Measurements from ENCODE around the gene EBI3. TPM values are rescaled to one million over a fixed set of nuclear protein-coding genes. Genes with fewer than 3 reads are reported as not detected.
"Not testable (repeated sequence)": the region's sequence is repeated elsewhere in the genome, so short reads cannot be mapped to it uniquely, and the experiment has no call there.

EBI3 gene
- total RNA-seq, 1 experiment from 2014 or later, result 3.0 TPM

DNA sequence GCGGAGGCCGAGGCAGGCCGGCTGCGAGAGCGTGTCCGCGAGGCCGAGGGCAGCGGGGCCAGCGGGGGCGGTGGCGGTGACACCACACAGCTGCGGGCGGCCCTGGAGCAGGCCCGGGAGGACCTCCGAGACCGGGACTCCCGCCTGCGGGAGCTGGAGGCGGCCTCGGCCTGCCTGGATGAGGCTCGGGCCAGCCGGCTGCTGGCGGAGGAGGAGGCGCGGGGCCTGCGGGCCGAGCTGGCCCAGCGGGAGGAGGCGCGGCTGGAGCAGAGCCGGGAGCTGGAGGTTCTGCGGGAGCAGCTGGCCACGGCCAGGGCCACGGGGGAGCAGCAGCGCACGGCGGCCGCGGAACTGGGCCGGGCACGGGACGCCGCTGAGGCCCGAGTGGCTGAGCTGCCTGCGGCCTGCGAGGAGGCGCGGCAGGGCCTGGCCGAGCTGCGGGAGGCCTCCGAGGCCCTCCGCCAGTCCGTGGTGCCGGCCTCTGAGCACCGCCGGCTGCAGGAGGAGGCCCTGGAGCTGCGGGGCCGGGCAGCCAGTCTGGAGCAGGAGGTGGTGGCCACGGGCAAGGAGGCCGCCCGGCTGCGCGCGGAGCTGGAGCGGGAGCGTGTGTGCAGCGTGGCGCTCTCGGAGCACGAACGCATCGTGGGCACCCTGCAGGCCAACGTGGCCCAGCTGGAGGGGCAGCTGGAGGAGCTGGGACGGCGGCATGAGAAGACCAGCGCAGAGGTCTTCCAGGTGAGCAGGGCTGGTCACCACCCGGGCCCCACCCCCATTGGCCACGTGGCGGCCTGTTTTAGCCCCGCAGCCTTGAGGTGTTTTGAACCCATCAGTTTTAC is 11.7 kb upstream of the EBI3 start:
- H3K27ac ChIP-seq (ENCODE audit: low read length), result no peak overlapping the region
- TF ChIP-seq POLR2AphosphoS5 (IDR thresholded peaks at IDR 0.05; ENCODE audit: low read depth, low read length) (no peak), SIN3A (IDR thresholded peaks at IDR 0.05; ENCODE audit: borderline replicate concordance, insufficient read depth, low read depth, low read length) (no peak), TCF7L2 (IDR thresholded peaks at IDR 0.05; ENCODE audit: low read depth, low read length) (no peak)
- TF ChIP-seq, protein P1, sequence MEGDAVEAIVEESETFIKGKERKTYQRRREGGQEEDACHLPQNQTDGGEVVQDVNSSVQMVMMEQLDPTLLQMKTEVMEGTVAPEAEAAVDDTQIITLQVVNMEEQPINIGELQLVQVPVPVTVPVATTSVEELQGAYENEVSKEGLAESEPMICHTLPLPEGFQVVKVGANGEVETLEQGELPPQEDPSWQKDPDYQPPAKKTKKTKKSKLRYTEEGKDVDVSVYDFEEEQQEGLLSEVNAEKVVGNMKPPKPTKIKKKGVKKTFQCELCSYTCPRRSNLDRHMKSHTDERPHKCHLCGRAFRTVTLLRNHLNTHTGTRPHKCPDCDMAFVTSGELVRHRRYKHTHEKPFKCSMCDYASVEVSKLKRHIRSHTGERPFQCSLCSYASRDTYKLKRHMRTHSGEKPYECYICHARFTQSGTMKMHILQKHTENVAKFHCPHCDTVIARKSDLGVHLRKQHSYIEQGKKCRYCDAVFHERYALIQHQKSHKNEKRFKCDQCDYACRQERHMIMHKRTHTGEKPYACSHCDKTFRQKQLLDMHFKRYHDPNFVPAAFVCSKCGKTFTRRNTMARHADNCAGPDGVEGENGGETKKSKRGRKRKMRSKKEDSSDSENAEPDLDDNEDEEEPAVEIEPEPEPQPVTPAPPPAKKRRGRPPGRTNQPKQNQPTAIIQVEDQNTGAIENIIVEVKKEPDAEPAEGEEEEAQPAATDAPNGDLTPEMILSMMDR (IDR thresholded peaks at IDR 0.05), result no peak
- TF ChIP-seq, protein P2, sequence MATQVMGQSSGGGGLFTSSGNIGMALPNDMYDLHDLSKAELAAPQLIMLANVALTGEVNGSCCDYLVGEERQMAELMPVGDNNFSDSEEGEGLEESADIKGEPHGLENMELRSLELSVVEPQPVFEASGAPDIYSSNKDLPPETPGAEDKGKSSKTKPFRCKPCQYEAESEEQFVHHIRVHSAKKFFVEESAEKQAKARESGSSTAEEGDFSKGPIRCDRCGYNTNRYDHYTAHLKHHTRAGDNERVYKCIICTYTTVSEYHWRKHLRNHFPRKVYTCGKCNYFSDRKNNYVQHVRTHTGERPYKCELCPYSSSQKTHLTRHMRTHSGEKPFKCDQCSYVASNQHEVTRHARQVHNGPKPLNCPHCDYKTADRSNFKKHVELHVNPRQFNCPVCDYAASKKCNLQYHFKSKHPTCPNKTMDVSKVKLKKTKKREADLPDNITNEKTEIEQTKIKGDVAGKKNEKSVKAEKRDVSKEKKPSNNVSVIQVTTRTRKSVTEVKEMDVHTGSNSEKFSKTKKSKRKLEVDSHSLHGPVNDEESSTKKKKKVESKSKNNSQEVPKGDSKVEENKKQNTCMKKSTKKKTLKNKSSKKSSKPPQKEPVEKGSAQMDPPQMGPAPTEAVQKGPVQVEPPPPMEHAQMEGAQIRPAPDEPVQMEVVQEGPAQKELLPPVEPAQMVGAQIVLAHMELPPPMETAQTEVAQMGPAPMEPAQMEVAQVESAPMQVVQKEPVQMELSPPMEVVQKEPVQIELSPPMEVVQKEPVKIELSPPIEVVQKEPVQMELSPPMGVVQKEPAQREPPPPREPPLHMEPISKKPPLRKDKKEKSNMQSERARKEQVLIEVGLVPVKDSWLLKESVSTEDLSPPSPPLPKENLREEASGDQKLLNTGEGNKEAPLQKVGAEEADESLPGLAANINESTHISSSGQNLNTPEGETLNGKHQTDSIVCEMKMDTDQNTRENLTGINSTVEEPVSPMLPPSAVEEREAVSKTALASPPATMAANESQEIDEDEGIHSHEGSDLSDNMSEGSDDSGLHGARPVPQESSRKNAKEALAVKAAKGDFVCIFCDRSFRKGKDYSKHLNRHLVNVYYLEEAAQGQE (IDR thresholded peaks at IDR 0.05; ENCODE audit: insufficient read depth in 1 of 2, low read depth in 2 of 2, low read length in 1 of 2), result no peak
- no peaks in the 10 kb centered on the region for H3K4me1 ChIP-seq (ENCODE audit: control insufficient read depth, insufficient read depth, low read length)
- H3K4me3 ChIP-seq (ENCODE audit: low read depth in 2 of 2, low read length in 2 of 2), result no peak overlapping the region
- H3K9me3 ChIP-seq (ENCODE audit: control insufficient read depth, insufficient read depth, low read depth, low read length), result no peaks in the 10 kb centered on the region
- intact Hi-C loops (cut with micrococcal nuclease; ENCODE audit: unreplicated experiment), result no loop called here
- DNase-seq (ENCODE audit: low read depth, low spot score), result no peak
- H3K36me3 ChIP-seq (ENCODE audit: control insufficient read depth, insufficient read depth, low read length), result no peaks in the 10 kb centered on the region
- POLR2A ChIA-PET, result no interaction called here
- H3K27me3 ChIP-seq (ENCODE audit: control insufficient read depth, insufficient read depth, low read length), result no peaks in the 10 kb centered on the region
- BruUV-seq (replicated peaks), result no TSS peak
- in situ Hi-C loops (cut with HindIII; ENCODE audit: low pct_unique_long_range_greater_than_20kb, low sequenced_read_pairs), result no loop called here
- ATAC-seq, result no peak
- CTCF ChIA-PET, result no interaction called here

DNA sequence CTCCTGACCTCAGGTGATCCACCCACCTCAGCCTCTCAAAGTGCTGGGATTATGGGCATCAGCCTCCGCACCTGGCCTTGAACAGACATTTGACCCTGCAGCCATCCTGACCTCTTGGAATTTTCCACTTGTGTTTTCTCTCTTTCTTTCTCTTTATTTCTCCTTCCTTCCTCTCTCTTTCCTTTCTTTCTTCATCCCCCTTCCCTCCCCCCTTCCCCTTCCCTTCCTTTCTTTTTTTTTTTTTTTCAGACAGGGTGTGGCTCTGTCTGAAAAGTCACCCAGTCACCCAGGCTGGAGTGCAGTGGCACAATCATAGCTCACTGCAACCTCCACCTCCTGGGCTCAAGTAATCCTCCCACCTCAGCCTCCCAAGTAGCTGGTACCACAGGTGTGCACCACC is 10.8 kb upstream of the EBI3 start:
- H3K27ac ChIP-seq (ENCODE audit: low read length); H3K4me3 ChIP-seq (ENCODE audit: low read depth in 2 of 2, low read length in 2 of 2); H3K4me1 ChIP-seq (ENCODE audit: control insufficient read depth, insufficient read depth, low read length); ATAC-seq; POLR2A ChIA-PET; H3K27me3 ChIP-seq (ENCODE audit: control insufficient read depth, insufficient read depth, low read length); in situ Hi-C loops (cut with HindIII; ENCODE audit: low pct_unique_long_range_greater_than_20kb, low sequenced_read_pairs); DNase-seq (ENCODE audit: low read depth, low spot score); intact Hi-C loops (cut with micrococcal nuclease; ENCODE audit: unreplicated experiment); BruUV-seq (replicated peaks); H3K9me3 ChIP-seq (ENCODE audit: control insufficient read depth, insufficient read depth, low read depth, low read length); H3K36me3 ChIP-seq (ENCODE audit: control insufficient read depth, insufficient read depth, low read length): not testable (repeated sequence)
- CTCF ChIA-PET, result interaction anchor here (0.7 kb wide), 1 partner anchor 1159 kb away, joined by 3 read pairs; no protein-coding TSS in a partner anchor

DNA sequence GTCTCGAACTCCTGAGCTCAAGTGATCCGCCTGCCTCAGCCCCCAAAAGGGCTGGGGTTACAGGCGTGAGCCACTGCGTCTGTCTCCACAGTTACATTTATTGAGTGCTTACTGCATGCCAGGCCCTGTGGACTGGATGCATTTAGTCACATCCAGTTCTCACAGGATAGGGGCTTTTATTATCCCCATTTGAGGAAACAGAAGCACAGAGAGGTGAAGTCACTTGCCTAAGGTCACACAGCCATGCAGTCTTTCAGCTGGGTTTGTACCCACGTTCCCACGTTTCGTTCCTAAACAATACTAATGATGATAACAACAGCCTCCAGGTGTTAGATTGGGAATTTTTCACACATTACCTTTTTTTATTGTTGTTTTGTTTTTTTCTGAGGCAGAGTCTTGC is 9.1 kb upstream of the EBI3 start:
- ATAC-seq (no peak), DNase-seq (ENCODE audit: low read depth, low spot score) (no peak)
- TF ChIP-seq, protein P2 (IDR thresholded peaks at IDR 0.05; ENCODE audit: insufficient read depth in 1 of 2, low read depth in 2 of 2, low read length in 1 of 2), result no peak
- no peak for TF ChIP-seq SIN3A (IDR thresholded peaks at IDR 0.05; ENCODE audit: borderline replicate concordance, insufficient read depth, low read depth, low read length)
- TF ChIP-seq, protein P1 (IDR thresholded peaks at IDR 0.05), result no peak
- no peak for TF ChIP-seq POLR2AphosphoS5 (IDR thresholded peaks at IDR 0.05; ENCODE audit: low read depth, low read length)
- no peak for TF ChIP-seq TCF7L2 (IDR thresholded peaks at IDR 0.05; ENCODE audit: low read depth, low read length)
- ChIA-PET POLR2A (interaction anchor here (0.6 kb wide), 1 partner anchor 112 kb away, joined by 3 read pairs; no protein-coding TSS in a partner anchor), CTCF (no interaction called here)
- intact Hi-C loops (cut with micrococcal nuclease; ENCODE audit: unreplicated experiment), result no loop called here
- H3K27me3 ChIP-seq (ENCODE audit: control insufficient read depth, insufficient read depth, low read length), result no peaks in the 10 kb centered on the region
- no TSS peak for BruUV-seq (replicated peaks)
- no peaks in the 10 kb centered on the region for H3K9me3 ChIP-seq (ENCODE audit: control insufficient read depth, insufficient read depth, low read depth, low read length)
- H3K4me3 ChIP-seq (ENCODE audit: low read depth in 2 of 2, low read length in 2 of 2), result no peak overlapping the region
- in situ Hi-C loops (cut with HindIII; ENCODE audit: low pct_unique_long_range_greater_than_20kb, low sequenced_read_pairs), result no loop called here
- no peaks in the 10 kb centered on the region for H3K4me1 ChIP-seq (ENCODE audit: control insufficient read depth, insufficient read depth, low read length)
- no peak overlapping the region for H3K27ac ChIP-seq (ENCODE audit: low read length)
- H3K36me3 ChIP-seq (ENCODE audit: control insufficient read depth, insufficient read depth, low read length), result no peaks in the 10 kb centered on the region

Data from Panc1 (cell line).